Mesothelial cell of epicardium (in vitro differentiated cells): Measurements from ENCODE around the gene TMEM53. TPM values are rescaled to one million over a fixed set of nuclear protein-coding genes. Genes with fewer than 3 reads are reported as not detected.

Experiments
- DNase-seq, 2 experiments: peaks; one replicate each; pipeline ENCODE4 v3.0.0; 2021; ENCODE audit warnings: low spot score in 2 of 2; ENCODE audit not compliant: unreplicated experiment in 2 of 2
- H3K27ac Mint-ChIP-seq: 2 replicates; pipeline ENCODE4 v1.8.0; 2021; ENCODE audit warnings: mixed read lengths
- H3K27me3 Mint-ChIP-seq: 2 replicates; pipeline ENCODE4 v1.8.0; 2021; ENCODE audit warnings: low read depth, mixed read lengths
- H3K36me3 Mint-ChIP-seq: 2 replicates; pipeline ENCODE4 v1.8.0; 2021; ENCODE audit warnings: mixed read lengths
- H3K4me1 Mint-ChIP-seq: 2 replicates; pipeline ENCODE4 v1.8.0; 2021; ENCODE audit warnings: mixed read lengths
- H3K4me3 Mint-ChIP-seq: 2 replicates; pipeline ENCODE4 v1.8.0; 2021; ENCODE audit warnings: mild to moderate bottlenecking, moderate library complexity, mixed read lengths
- H3K9me3 Mint-ChIP-seq: 2 replicates; pipeline ENCODE4 v1.8.0; 2021; ENCODE audit warnings: mixed read lengths
- CTCF ChIP-seq: fragments of 200-600 bp; sonication (generic); IDR thresholded peaks from one replicate; pipeline ENCODE4 v1.5.0; 2021; ENCODE audit warnings: antibody characterized with exemption; ENCODE audit not compliant: unreplicated experiment
- total RNA-seq: library from RNA; stranded (reverse); gene quantifications from 3 replicates; pipeline ENCODE4 v1.2.1, GENCODE V29; 2021

TMEM53 gene
- total RNA-seq, 1 donor from 2014 or later: 8.9 TPM

- TF ChIP-seq CTCF: no peak
- Mint-ChIP-seq H3K4me3 (no peak overlapping the region), H3K27me3 (no peaks in the 10 kb centered on the region), H3K27ac (no peak overlapping the region), H3K9me3 (no peaks in the 10 kb centered on the region), H3K36me3 (peaks cover 14% of the 10 kb centered on the region), H3K4me1 (peaks cover 13% of the 10 kb centered on the region)
- no peak for DNase-seq
Observed at GRCh38 chr1:44636083-44636687, 38.1 kb downstream of the TMEM53 start.

- DNase-seq: no peak
- peaks cover 14% of the 10 kb centered on the region for H3K36me3 Mint-ChIP-seq
- H3K9me3 Mint-ChIP-seq: no peaks in the 10 kb centered on the region
- H3K27ac Mint-ChIP-seq: no peak overlapping the region
- peaks cover 20% of the 10 kb centered on the region for H3K4me1 Mint-ChIP-seq
- no peak overlapping the region for H3K4me3 Mint-ChIP-seq
- no peak for TF ChIP-seq CTCF
- no peaks in the 10 kb centered on the region for H3K27me3 Mint-ChIP-seq
Observed at GRCh38 chr1:44635439-44635838, 38.8 kb downstream of the TMEM53 start.

GRCh38 chr1:44634606-44635189, 39.6 kb downstream of the TMEM53 start:
- Mint-ChIP-seq H3K9me3 (no peaks in the 10 kb centered on the region), H3K27ac (no peak overlapping the region), H3K4me1 (peaks cover 20% of the 10 kb centered on the region), H3K4me3 (no peak overlapping the region), H3K27me3 (no peaks in the 10 kb centered on the region), H3K36me3 (peaks cover 14% of the 10 kb centered on the region)
- DNase-seq: no peak
- TF ChIP-seq CTCF: no peak

- H3K4me3 Mint-ChIP-seq: peak overlapping the region; percentile 85
Observed at GRCh38 chr1:44632598-44632997, 41.7 kb downstream of the TMEM53 start.

GRCh38 chr1:44631647-44632539, 42.4 kb downstream of the TMEM53 start:
- Mint-ChIP-seq H3K27me3 (no peaks in the 10 kb centered on the region), H3K27ac (peak overlapping the region; percentile 97), H3K4me3 (peak overlapping the region; percentile 85), H3K36me3 (peaks cover 6% of the 10 kb centered on the region), H3K9me3 (no peaks in the 10 kb centered on the region), H3K4me1 (peaks cover 20% of the 10 kb centered on the region)
- DNase-seq: peak; percentile 70 to 89
- no peak for TF ChIP-seq CTCF

More at GRCh38 chr1:44632598-44632997, 41.7 kb downstream of the TMEM53 start:
- TF ChIP-seq CTCF: no peak
- Mint-ChIP-seq H3K4me1 (peaks cover 20% of the 10 kb centered on the region), H3K36me3 (peaks cover 7% of the 10 kb centered on the region), H3K9me3 (no peaks in the 10 kb centered on the region), H3K27me3 (no peaks in the 10 kb centered on the region), H3K27ac (peak overlapping the region; percentile 96)
- DNase-seq: no peak
